C4-2B (cell line): ENCODE results near the gene ERGIC3.

Source experiments
- H3K27ac ChIP-seq: fragments of 450-650 bp; 2 replicates; pipeline ENCODE4 v1.5.1; 2017
- ZFX ChIP-seq: fragments of 450-650 bp; IDR thresholded peaks from 2 replicates; pipeline ENCODE4 v1.6.1; 2017
- TF ChIP-seq, protein P1 (sequence below): fragments of 450-650 bp; conservative IDR thresholded peaks from 2 replicates; pipeline ENCODE4 v1.5.1; 2017; ENCODE audit warnings: mild to moderate bottlenecking

The ERGIC3 gene

DNA sequence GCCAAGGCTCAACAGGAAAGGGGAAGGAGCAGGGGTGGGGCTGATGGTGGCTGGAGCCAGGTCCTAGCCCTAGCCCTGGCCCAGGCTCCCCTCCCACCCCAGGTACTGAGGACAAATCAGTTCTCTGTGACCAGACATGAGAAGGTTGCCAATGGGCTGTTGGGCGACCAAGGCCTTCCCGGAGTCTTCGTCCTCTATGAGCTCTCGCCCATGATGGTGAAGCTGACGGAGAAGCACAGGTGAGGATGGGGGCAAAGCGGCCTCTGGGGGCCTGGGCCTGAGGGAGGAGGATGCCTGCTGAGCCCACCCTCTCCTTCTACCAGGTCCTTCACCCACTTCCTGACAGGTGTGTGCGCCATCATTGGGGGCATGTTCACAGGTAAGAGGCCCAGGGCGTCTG is 15.0 kb downstream of the ERGIC3 start:
- H3K27ac ChIP-seq: no peak overlapping the region
- no peak for TF ChIP-seq ZFX
- TF ChIP-seq, protein P1, sequence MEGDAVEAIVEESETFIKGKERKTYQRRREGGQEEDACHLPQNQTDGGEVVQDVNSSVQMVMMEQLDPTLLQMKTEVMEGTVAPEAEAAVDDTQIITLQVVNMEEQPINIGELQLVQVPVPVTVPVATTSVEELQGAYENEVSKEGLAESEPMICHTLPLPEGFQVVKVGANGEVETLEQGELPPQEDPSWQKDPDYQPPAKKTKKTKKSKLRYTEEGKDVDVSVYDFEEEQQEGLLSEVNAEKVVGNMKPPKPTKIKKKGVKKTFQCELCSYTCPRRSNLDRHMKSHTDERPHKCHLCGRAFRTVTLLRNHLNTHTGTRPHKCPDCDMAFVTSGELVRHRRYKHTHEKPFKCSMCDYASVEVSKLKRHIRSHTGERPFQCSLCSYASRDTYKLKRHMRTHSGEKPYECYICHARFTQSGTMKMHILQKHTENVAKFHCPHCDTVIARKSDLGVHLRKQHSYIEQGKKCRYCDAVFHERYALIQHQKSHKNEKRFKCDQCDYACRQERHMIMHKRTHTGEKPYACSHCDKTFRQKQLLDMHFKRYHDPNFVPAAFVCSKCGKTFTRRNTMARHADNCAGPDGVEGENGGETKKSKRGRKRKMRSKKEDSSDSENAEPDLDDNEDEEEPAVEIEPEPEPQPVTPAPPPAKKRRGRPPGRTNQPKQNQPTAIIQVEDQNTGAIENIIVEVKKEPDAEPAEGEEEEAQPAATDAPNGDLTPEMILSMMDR: no peak

DNA sequence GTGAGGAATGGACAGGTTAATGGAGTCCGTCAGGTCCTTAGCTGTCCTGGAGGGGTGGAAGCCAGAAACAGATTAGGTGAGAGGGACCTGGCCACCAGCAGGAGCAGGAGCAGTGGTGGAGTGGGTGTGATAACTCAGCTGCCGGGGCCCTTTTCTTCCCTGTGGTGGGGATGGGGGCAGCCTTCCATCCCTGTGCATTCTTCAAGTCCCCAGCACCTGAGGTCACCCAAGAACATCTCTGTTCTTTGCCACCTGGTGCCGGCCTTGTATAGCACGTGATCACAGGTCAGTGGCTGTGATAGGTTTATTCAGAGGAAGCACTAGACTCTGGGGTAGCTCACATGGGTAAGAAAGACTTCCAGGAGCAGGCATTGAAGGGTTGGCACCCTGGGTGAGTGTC is 16.6 kb downstream of the ERGIC3 start:
- TF ChIP-seq, protein P1: no peak
- TF ChIP-seq ZFX: no peak
- H3K27ac ChIP-seq: no peak overlapping the region

DNA sequence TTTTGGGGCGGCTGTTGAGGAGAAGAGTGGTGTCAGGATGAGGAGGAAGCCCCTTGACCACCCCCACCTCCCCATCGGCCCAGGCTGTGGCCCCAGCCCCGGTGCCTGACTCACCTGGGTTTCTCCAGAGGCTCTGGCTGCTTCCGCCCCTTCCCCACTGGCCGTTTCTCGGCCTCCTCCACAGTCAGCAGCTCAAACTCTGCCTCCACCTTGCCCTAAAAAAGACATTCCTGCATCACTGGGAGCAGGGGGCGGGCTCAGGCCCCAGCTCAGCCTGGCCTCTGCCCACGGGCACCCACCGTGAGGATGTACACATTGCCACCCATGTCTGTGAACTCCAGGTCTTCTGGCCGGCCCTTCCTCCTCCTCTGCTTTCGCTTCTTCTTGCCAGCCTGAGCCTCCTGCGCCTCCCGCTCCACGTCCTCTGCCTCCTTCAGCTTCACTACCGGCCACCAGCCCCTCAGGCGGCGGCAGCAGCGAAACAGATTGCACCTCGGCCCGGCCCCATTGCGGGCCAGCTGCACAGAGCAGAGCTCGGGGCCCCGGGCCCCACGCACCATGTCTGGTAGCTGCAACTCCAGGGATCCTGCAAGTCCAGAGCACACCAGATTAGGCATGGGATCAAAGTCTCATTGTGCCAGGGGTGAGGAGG is 17.3 kb downstream of the ERGIC3 start:
- peak overlapping the region; percentile 50 for H3K27ac ChIP-seq
- TF ChIP-seq, protein P1: no peak
- no peak for TF ChIP-seq ZFX

DNA sequence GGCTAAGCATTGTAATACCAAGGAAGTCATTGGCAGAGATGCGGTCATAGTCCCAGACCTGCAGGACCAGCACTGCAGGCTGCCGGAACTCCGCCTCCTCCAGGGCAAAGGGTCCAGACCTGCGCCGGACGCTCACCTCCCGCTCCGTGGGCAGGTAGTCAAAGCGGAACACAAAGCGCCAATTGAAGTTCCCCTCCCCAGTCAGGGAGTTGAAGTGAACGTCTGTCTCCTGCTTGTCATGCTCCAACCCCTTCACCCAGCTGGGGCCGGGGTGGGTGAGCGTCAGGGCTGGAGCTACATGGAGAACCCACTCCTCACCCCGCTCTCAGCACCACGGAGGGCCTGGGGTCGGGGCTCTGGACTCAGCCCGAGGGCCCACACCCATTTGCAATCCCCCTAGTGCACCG is 18.2 kb downstream of the ERGIC3 start:
- peak overlapping the region; percentile 50 for H3K27ac ChIP-seq
- no peak for TF ChIP-seq ZFX
- TF ChIP-seq, protein P1: no peak

DNA sequence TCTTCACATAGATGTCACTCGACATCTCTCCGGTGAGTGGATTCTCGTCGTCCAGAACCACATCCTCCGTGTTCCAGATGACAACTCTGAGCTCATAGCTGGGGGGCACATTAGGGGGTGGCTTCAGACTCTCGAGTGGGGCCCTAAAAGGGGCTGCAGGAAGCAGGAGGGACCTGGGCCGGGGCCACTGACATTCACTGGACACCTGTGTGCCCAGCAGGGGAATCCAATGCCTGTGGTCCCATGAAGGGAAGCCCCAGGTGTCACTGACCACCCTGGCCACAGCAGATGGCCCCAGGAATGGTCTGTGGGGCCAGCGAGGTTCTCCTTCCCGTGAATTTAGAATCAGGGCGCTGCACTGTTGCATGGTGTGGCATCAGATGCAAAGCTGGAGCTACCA is 18.7 kb downstream of the ERGIC3 start:
- H3K27ac ChIP-seq: peak overlapping the region; percentile 50

DNA sequence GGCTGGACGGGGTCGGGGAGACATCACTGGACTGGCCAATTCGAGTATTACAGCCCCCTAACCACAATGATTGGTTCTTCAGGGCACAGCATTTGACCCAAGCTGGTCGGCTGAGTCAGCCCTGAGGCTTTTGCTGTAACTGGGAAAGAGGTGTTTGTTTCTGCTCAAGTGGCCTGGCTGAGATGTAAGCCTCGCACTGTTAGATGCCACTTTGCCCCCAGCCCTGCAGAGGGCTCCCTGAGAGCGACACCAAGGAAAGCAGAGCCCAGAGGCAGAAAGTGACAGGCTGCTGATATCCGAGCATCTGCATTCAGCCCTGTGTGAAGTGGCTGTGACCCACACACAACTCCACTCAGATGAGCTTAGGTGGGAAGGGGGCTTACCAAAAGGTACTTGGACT is 19.4 kb downstream of the ERGIC3 start:
- no peak for TF ChIP-seq ZFX
- TF ChIP-seq, protein P1: no peak

More for the DNA sequence above, 18.7 kb downstream of the ERGIC3 start:
- TF ChIP-seq, protein P1: no peak

DNA sequence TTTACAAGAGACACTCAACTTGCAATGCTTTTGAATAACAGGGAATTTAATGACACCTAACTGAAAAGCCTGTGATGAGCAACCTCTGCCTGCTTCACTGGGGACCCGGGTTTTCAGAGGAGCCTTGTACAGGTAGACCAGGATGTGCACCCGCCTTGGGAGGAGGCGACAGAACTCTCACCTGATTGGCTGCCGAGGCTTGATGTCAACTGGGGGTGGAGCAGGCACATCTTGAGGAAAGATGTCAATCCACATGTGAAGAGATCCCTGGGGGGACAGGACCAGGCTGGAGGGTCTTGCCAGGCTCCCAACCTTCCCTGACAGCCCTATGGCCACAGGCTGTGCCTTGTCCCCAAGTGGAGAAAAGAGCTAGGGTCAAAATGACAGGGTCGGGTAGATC is 19.8 kb downstream of the ERGIC3 start:
- no peak overlapping the region for H3K27ac ChIP-seq
- TF ChIP-seq, protein P1: no peak
- no peak for TF ChIP-seq ZFX

More for the DNA sequence above, 19.4 kb downstream of the ERGIC3 start:
- H3K27ac ChIP-seq: no peak overlapping the region
